ENCODE measurements around the gene RIBC2.
"Not testable (repeated sequence)": the region's sequence is repeated elsewhere in the genome, so short reads cannot be mapped to it uniquely, and the experiment has no call there.

The RIBC2 gene

DNA sequence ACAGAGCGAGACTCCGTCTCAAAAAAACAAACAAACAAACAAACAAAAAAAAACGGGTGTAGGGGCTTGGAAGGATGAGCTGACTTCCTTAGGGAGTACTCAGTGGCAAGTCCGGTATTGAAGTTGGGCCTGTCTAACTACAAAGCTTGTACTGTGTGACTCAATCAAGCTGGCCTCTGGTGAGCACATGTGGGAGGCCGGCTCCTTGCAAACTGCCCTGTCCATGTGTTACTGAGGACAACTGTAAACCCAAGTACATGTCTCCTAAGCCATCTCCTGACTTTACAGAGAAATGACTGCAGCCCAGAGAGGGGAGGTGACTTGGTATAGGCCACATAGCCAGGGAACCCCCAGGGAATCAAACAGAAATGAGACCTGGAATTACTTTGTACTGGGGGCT lies 11.6 kb downstream of the RIBC2 start:
- no peak for DNase-seq

DNA sequence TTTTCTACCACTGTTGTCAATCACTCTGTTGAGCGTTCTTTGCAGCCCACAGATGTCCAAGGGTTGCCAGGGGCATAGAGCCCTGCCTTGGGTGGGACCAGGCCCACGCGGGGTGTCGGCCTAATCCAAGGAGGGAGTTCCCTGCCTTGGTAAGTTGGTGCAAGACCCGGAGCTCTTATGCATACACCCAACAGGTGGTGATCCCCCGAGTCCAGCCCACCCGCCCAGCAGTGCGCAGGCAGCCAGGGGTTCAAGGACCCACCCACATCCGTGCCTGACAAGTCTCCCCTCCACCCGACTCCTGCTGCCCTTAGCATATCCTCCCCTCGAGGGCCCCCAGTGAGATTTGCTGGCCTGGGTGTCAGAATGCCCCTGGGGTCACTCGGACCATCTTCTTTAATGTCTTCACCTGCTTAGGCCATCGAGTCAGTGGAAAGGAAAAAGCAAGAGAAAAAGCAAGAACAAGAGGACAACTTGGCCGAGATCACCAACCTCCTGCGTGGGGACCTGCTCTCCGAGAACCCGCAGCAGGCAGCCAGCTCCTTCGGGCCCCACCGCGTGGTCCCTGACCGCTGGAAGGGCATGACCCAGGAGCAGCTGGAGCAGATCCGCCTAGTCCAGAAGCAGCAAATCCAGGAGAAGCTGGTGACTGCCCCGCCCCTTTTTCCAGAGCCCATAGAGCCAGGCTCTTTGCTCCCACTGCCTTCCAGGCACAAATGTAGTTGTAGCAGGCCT lies 12.2 kb downstream of the RIBC2 start:
- DNase-seq, result no peak

DNA sequence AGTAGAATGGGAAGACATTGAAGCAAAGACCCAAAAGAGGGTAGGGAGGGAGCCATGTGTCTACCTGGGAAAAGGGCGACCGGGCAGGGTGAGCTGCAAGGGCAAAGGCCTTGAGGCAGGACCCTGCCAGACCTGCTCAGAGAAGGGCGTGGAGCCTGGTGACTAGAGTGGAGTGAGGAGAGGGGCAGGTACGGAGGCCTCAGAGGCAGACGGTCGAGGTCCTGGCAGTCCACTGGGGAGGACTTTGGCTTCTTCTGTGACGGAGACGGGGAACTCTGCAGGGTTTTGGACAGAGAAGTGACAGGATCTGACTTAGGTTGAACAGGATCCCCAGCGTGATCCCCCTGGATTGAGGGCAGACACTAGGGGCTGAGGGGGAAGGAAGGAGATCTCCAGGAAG lies 12.9 kb downstream of the RIBC2 start:
- DNase-seq, result no peak

DNA sequence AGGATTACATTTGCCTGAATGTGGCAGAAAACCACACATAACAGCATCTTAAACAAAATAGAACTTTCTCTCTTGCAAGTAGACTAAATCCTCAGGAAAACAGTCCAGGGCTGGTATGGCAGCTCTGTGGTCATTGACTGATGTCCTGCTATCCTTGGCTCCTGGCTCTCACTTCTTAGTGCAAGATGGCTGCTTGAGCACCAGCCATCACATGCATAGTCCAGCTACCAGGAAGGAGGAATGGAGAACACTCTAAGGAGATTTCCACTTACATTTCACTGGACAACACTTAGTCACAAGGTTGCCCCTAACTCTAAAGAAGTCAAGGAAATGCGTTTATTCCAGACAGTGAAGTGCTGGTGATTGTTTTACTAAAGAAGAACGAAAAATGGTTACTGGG lies 13.6 kb downstream of the RIBC2 start:
- DNase-seq, result no peak

DNA sequence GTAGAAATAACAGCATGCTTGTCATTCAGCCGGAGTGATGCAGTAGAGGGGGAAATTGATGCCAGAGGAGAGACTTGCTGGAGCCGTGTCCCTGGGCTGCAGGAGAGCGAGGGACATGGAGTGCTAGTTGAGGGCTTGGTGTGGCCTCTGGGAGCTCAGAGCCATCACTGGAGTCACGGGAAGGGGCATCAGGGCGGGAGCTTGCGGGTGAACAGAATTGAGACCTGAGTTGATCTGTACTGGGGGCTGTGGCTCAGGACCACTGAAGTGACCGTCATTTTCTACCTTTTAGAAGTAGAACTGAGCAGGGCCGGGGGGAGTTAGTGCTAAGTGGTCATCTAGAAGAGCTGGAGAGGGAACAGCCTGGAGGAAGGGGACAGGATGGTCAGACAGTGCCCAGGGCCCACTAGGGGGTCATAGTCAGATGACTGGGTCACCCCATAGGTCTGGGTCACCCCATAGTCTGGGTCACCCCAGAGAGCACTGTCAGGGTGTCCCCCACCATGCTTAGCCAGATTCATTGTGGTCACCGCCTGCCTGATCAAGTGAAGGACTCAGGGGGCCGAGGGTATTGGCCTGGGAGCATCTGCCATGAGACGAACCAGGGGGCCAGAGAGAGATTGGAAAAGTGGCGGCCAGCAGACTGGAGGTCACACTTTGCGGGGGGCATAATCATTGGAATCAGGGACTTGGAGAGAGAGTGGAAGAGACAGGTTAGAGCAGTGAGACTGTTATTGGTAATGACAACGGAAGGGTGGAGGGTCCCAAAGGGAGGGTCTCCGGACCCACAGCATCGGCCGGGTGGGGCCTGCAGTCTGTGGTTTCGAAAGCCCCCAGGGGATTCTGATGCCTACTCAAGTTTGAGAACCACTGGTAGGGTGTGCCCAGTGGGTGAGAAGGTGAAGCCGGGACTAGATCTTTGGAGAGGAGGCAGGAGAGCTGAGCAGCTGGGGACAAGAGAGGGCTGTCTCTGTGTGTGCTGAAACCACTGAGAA lies 15.2 kb downstream of the RIBC2 start:
- no peak for DNase-seq

DNA sequence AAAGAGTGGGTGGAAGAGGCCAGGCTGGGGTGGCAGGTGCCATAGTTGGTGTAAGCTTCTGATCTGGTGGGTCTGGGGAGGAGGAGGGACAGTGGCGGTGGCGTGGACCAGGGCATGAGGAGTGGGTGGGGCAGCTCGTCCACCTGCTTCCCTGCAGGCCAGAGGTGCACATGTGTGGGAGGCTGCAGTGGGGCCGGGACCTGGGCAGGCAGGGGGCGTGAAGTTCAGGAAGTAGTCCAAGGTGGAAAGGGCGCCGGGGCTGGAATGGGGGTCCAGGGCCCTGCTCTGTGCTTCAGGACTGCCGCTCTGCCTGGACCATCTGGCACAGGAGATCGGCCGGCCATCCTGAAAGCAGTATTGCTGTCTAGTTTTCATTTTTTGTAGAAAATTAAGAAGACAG lies 15.9 kb downstream of the RIBC2 start:
- DNase-seq, result no peak

DNA sequence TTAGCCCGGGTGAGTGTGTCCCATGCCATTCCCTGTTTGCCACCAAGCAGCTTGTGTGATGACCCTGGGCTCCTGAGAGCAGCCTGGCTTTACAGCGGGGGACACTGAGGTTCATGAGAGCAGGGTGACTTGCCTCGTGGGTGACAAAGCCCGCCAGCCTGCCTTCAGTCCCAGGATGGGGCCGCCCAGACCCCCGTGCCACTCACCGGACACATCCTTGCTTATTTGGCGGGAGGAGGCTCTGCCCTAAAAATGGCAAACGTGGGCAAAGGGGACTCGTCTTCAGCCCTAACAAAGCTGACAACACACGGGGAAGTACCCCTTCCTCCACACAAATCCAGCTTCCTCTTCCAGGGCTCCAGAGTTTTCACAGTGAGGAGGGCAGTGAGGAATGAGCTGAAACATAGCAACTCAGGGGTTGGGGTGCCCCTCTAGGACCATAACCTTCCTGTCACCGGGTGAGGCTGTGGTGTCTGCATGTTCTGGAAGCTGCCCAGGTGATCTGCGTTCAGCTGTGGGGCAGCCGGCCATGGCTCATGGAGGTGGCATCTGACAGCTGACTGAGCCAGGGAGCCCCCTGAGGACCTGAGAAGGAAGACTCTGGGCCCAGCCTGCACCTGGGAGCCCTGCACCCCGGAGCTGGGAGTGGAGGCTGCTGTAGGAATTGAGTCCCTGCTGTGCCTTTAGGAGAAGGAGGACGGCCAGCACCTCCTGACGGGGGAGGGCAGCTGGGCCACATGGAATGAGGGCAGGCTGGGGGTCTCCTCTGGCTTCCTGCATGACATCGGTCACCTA lies 16.7 kb downstream of the RIBC2 start:
- no peak for DNase-seq

DNA sequence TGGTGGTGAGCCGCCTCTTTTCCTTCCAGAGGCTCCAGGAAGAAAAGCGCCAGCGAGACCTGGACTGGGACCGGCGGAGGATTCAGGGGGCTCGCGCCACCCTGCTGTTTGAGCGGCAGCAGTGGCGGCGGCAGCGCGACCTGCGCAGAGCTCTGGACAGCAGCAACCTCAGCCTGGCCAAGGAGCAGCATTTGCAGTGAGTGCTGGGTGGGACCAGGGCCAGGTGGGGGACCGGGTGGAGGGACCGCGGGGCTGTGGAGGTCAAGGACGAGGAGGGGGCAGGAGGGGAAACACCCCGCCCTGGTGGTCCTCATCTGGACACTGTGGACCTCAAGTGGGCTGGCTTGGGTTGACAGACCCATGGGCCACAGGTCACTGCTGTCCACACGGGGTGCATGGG lies 17.4 kb downstream of the RIBC2 start:
- no peak for DNase-seq

DNA sequence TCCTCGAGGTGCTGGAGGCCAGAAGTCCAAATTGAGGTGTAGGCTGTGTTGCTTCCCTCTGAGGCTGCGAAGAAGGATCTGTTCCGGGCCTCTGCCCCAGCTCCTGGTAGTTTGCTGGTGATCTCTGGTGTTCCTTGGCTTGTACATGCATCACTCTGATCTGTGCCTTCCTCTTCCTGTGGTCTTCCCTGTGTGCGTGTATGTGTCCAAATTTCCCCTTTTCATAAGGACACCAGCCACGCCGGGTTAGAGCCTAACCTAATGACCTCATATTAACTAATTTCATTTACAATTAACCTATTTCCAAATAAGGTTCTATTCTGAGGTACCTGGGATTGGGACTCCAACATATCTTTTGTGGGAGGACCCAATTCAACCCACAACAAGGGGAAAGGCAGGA lies 21.5 kb downstream of the RIBC2 start:
- DNase-seq, result no peak

DNA sequence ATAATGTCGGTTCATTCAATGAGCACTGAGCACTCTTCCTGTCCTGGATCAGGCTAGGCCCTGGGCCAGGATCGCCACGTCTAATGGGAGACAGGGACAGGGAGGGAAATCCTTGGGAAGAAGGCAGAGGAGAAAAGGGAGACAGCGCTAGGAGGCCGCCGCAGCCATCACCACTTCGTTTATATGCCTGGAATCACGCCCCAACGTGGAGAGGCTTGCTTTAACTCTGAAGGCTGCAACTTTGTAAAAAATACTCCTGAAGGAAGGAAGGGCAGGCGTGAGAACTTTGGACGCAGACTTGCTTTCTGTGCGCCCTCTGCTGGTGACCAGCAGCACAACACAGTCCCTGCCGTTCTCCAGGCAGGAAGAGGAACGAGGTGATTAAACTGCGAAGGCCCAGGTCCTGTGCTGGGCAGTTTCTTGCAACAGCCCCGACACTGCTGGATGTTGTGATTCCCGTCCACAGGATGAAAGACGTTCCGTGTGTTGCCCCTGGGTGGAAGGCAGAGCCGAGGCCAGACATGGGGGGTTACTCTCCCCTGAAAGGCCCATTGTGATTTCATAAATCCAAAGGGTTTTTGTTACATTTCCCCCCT lies 22.1 kb downstream of the RIBC2 start:
- peak; percentile 78 for DNase-seq

DNA sequence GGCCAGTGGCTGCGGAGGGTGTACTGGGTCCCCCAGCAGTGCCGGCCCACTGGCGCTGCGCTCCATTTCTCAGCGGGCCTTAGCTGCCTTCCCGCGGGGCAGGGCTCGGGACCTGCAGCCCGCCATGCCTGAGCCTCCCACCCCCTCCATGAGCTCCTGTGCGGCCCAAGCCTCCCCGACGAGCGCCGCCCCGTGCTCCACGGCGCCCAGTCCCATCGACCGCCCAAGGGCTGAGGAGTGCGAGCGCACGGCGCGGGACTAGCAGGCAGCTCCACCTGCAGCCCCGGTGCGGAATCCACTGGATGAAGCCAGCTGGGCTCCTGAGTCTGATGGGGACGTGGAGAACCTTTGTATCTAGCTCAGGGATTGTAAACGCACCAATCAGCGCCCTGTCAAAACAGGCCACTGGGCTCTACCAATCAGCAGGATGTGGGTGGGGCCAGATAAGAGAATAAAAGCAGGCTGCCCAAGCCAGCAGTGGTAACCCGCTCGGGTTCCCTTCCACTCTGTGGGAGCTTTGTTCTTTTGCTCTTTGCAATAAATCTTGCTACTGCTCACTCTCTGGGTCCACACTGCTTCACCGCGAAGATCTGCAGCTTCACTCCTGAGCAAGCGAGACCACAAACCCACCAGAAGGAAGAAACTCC lies 23.5 kb downstream of the RIBC2 start:
- DNase-seq, result peak; percentile 10

DNA sequence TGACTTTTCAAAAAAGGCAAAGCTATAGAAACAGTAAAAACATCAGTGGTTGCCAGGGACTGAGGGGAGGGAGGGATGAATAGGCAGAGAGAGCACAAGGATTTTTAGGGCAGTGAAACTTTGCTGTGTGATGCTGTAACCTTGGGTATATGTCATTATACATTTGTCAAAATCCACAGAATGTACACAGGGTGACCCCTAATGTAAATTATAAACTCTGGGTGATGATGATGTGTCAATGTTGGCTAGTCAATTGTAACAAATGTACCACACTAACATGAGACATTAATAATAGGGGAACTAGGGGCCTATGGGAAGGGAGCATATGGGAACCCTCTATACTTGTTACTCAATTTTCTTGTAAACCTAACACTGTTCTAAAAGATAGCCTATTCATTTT lies 24.8 kb downstream of the RIBC2 start:
- DNase-seq, result no peak

DNA sequence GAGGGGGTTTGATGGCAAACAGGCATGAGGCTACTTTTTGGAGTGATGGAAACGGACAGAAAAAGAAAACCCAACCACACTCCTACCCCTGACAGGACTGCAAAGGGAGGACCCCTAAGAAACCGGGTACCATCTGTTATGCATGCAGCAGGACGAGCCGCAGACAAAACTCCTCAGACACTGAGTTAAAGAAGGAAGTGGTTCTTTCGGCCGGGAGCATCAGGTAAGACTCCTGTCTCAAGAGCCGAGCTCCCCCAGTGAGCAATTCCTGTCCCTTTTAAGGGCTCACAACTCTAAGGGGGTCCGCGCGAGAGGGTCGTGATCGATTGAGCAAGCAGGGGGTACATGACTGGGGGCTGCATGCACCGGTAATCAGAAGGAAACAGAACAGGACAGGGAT lies 27.2 kb downstream of the RIBC2 start:
- not testable (repeated sequence) for DNase-seq

DNA sequence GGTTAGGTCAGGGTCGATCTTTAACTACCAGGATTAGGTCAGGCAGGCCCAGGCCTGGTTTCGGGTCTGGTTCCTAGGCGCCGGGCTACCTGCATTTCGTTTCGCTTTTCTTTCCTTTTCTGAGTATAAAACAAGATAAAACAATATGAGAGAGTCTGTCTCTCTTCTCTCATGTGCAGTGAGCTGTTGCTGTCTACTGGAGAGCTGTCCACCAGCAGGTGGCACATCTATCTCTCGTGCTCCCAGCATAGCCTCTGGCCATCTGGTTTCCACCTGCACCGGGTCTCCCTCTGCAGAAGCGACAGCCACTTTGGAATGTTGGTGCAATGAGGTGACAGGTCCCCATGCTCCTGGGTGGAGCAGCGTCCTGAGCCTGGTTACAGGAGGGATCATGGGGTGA lies 27.6 kb downstream of the RIBC2 start:
- no peak for DNase-seq

DNA sequence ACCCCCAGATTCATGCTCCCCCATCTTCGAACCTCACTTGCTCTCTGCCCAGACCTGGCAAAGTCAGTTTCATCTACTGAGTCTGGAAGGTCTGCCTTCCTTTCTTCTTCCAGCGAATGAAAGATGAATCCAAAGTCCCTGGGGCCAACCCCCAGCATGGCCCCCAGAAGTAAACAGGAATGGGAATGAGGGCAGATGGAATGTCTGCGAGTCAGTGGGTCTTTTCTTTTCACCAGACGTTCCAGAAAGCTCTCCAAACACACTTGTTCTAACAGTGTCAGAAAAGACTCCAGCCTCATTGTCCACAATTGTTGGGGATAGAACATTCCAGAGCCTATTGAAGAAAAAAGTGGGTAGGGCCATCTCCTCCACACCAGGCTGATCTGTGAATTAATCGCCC lies 28.6 kb downstream of the RIBC2 start:
- no peak for DNase-seq

DNA sequence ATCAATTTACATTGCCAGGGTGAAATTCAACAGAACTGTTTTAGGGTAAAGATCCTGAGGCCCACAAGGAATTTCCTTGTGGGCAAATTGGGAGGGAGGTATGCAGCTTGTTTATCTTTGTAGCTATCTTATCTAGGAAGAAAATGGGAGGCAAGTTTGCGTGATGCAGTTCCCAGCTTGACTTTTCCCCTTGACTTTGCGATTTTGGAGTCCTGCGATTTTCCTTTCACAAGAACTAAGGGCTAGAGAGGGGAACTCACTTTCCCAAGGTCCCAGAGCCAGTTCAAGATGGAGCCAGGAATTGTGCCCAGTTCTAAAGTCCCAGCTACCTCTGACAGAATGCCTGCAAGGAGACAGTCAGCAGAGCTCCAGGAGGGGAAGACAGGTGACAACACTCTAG lies 30.7 kb downstream of the RIBC2 start:
- DNase-seq, result no peak

DNA sequence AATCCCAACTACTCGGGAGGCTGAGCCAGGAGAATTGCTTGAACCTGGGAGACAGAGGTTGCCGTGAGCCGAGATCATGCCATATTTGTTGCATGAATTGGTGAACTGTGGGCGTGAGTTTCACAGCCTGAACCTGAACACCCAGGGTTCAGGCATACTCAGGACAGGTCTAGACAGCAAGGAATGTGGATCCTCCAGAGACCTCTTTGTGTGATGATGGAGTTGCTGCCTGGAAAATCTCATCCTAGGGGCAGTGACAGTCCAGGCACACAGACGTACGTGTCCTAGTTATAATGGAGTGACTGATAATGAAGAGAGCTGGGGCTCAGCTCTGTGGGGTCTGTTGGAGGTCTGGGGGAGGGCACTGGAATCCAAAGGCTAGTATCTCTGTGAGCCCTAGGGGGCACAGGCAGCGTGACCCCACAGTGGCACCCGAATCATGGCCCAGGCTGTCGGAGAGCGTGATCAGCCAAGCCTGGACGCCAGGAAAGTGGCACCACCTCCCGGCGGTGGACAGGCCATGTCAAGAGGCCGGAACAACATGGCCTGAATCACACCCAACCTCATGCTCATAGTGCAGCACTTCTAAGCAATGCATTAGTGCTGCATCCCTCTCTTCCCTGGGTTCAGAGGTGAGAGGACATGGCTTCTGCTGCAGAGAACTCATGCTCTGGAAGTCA lies 31.7 kb downstream of the RIBC2 start:
- no peak for DNase-seq

DNA sequence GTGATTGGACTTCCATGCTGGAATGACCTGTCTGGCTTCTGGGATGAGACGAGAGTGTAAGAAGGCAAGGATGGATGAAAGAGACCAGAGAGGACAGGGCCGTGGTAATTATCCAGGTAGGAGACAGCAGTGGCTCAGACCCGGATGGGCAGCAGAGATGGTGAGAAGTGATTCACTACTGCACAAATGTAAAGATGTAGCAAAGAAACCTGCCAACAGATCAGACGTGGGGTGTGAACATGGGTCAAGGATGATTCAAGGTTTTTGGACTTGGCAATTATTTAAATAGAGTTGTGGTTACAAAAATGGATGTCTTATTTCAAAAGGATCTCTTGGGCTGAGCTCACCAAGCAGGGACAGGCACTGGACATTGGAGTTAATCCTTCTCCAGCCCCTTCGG lies 32.7 kb downstream of the RIBC2 start:
- no peak for DNase-seq

DNA sequence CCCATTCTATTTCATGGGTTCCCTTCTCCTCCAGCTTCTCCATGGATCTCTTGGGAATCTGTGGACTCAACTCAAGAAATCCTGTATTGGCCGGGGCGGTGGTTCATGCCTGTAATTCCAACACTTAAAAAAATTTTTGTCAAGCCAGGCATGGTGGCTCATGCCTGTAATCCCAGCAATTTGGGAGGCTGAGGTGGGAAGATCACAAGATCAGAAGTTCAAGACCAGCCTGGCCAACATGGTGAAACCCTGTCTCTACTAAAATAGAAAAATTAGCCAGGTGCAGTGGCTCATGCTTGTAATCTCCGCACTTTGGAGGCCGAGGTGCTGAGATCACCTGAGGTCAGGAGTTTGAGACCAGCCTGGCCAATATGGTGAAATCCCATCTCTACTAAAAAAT lies 34.1 kb downstream of the RIBC2 start:
- not testable (repeated sequence) for DNase-seq

DNA sequence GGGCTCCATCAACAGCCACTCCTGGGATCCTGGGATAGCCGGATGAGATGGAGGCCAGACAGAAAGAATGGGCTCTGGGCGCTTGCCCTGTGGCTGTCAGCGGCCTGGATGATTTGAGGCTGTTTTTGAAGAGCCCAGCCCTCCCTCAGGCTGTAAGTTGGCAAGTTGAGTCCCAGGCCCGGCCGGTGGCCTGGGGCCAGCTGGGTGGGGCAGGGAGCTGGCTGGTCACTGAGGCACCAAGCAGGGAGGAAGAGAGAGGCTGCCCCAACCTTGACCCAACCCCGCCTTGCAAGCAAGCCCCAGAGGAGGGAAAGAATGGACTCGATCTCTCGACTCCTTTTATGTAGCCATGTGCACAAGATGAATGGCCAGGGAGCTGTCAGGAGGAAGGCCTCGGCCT lies 34.9 kb downstream of the RIBC2 start:
- no peak for DNase-seq

DNA sequence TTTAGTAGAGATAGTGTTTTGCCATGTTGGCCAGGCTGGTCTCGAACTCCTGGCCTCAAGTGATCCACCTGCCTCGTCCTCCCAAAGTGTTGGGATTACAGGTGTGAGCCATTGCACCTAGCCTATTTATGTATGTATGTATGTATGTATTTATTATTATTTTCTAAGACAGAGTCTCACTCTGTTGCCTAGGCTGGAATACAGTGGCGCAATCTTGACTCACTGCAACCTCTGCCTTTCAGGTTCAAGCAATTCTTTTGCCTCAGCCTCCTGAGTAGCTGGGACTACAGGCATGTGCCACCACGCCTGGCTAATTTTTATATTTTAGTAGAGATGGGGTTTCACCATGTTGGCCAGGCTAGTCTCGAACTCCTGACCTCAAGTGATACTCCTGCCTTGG lies 35.9 kb downstream of the RIBC2 start:
- not testable (repeated sequence) for DNase-seq
